Measurements from ENCODE around the gene MCHR1. TPM values are rescaled to one million over a fixed set of nuclear protein-coding genes. Genes with fewer than 3 reads are reported as not detected.
"Not testable (repeated sequence)": the region's sequence is repeated elsewhere in the genome, so short reads cannot be mapped to it uniquely, and the experiment has no call there.

MCHR1 gene
- total RNA-seq, 1 experiment from 2014 or later: 0.14 TPM

DNA sequence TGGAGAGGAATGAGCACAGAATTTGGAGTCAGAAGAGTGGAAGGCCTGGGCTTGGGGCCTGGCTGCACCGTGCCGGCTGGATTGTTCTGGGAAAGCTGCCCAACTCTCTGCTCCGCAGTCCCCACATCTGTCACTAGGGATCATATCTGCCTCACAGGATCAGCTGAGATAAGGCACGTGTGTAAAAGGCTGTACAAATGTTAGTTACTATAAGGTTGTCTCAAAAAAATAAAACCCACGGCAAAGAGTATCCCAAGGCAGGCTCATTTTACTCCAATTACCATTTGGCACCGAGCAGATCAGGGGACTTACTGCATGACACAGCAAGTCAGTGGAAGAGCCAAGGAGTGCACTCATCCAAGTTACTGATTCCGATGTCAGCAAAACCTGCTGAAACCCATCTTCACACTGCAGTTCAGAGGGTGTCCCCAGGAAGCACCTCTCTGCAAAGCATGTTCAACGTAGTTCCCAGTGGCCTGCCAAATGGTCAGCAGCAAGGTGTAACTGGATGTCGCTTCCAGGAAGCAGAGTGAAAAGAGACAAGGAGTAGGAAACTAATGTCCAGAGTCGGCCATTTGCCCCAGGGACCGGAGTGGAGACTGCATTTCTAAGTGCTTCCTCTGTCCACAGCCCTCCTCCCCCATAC lies 24.6 kb upstream of the MCHR1 start:
- peak; percentile 15 for DNase-seq (ENCODE audit: low read depth)

DNA sequence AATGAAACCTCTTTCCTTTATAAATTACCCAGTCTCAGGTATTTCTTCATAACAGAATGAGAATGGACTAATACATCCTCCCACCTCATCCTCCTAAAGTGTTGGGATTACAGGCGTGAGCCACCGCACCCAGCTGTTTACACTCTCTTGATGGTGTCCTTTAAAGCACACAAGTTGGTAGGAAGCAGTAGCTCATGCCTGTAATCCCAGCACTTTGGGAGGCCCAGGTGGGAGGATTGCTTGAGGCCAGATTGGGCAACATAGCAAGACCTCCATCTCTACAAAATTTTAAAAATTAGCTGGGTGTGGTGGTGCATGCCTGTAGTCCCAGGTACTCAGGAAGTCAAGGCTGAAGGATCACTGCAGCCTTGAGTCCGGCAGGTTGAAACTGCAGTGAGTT lies 23.3 kb upstream of the MCHR1 start:
- not testable (repeated sequence) for DNase-seq (ENCODE audit: low read depth)

DNA sequence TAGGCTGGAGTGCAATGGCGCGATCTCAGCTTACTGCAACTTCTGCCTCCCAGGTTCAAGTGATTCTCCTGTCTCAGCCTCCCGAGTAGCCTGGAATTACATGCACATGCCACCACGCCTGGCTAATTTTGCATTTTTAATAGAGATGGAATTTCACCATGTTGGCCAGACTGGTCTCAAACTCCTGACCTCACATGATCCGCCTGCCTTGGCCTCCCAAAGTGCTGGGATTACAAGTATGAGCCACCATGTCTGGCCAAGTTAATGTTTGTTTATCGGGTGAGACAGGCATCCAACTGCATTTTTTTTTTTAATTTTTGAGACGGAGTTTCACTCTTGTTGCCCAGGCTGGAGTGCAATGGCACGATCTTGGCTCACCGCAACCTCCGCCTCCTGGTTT lies 22.6 kb upstream of the MCHR1 start:
- not testable (repeated sequence) for DNase-seq (ENCODE audit: low read depth)

DNA sequence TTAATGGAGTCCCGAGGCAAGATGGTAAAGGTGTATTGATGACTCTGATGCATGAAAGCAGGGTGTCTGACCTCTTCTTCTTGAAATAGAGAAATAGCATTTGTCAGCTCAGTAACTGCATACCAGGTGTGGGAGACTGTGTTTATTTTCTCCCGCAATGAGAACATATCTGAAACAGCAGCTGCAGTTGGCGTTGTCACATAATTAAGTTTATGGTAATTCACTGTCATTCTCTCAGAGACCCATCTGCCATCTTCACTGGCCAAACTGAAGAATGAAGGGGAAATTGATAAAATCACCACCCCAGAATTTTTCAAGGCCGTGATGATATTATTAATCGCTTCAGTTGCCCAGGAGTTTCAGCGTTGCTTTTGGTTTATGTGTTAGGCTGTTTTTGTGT lies 20.1 kb upstream of the MCHR1 start:
- no peak for DNase-seq (ENCODE audit: low read depth)

DNA sequence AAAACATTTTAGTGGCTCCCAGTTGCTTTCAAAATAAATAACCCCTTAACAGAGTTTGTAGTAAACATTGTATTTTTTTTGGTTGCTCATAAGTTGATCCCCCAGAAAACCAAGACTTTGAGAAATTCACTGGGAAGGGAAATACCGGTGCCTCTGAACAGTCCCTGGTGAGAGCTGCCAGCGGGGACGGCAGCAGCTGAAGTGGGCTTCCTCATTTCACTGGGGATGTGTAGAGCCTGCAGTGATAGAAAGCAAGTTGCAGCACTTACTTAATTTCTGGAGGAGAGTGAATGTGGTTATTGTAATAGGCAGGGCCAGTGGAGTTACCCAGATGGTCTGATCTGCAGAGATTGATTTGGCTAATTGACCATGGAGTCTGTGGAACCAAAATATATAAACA lies 18.6 kb upstream of the MCHR1 start:
- DNase-seq (ENCODE audit: low read depth): no peak

DNA sequence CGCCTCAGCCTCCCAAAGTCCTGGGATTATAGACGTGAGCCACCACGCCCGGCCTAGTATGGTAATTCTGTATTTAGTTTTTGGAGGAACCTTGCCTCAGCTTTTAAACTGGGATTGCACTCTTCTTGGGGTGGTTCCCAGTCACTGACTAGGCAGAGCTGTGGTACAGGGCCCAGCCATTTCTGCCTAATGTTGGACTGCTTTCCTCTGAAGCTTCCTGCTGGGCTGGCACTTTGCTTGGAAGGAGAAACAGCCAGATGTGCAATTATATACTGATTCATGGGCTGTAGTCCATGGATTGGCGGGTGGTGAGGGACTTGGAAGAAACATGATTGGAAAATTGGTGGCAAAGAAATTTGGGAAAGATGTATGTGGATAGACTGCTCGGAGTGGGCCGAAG lies 17.6 kb upstream of the MCHR1 start:
- DNase-seq (ENCODE audit: low read depth): no peak

DNA sequence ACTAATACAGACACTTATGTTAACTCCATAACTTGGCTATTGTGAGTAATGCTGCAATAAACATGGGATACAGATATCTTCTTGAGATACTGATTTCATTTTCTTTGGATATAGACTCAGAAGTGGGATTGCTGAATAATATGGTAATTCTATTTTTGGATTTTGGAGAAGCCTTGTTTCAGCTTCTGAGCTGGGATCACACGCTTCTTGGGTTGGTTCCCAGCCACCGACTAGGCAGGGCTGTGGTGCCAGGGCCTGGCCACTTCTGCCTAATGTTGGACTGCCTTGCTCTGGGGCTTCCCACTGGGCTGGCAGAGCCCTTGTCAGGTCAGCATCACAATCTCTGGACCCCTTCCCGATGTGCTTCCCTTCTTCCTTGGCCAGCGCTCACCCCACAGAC lies 14.0 kb upstream of the MCHR1 start:
- DNase-seq (ENCODE audit: low read depth): no peak

DNA sequence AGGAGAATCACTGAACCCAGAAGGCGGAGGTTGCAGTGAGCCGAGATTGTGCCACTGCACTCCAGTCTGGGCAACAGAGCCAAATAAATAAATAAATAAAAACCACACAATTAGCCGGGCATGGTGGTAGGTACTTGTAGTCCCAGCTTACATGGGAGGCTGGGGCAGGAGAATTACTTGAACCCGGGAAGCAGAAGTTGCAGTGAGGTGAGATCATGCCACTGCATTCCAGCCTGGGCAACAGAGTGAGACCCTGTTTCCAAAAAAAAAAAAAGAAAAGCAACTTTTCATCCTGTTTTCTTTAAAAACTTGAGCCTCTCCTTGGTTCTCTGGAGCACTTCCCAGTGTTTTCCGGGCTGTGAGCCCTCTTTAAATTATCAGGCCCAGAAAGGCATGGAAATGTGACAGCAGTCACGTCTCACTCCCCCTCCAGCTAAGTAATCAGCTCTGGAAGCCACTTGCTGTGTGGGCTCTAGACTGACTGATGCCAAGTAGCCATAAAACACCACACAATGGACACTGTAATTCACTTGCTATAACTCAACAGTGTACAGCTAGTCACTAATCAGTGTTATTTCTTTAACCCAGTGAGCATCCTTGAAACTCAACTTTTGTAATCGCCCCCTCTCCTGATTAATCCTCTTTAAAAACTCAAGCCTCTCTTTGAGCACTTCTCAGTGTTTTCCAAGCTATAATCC lies 13.0 kb upstream of the MCHR1 start:
- no peak for DNase-seq (ENCODE audit: low read depth)

DNA sequence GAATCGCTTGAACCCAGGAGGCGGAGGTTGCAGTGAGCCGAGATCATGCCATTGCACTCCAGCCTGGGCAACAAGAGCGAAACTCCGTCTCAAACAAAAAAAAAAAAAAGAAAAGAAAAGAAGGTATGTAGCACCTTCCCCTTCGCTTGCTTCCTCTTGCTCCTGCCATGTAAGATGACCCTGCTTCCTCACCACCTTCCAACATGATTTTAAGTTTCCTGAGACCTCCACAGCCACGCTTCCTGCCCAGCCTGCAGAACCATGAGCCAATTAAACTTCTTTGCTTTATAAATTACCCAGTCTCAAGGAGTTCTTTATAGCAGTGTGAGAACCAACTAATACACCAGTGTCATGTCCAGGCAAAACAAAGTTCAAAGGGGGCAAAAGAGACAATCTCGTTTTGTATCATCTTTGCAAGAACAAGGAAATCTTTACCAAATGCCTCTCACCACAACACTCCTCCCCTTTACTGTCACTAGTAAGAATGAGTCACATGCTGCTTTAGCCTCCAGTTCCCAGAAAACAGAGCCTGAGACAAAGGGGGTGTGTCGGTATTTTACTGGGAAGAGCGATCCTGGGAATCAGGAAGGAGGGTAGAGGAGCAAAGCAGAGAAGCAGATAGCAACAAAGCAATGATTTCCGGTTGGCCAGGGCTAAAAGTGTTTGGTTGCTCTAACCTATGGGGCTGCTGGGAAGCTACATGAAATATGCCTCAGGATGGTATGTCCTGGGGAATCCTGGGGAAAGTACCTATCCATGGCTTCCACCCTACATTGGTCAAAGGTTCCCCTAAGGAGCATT lies 10.5 kb upstream of the MCHR1 start:
- peak; percentile 87 for DNase-seq (ENCODE audit: low read depth)

DNA sequence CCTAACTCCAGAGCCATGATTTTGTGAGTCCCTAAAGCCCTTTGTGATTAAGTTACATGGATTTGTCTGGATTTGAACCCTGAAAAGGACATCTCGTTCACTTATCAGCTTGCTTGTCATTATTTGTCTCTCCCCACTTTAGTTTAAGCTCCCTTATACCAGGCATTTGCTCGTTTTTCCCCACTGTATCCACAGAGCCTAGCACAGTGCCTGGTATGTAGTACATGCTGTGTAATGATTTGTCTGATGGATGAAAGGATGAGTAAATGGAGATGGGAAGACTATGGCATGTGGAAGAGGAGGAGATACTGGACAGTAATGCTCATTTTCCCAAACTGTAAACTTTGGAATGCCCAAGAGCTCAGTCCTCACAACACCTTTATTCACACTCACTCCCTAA lies 9.2 kb upstream of the MCHR1 start:
- no peak for DNase-seq (ENCODE audit: low read depth)

DNA sequence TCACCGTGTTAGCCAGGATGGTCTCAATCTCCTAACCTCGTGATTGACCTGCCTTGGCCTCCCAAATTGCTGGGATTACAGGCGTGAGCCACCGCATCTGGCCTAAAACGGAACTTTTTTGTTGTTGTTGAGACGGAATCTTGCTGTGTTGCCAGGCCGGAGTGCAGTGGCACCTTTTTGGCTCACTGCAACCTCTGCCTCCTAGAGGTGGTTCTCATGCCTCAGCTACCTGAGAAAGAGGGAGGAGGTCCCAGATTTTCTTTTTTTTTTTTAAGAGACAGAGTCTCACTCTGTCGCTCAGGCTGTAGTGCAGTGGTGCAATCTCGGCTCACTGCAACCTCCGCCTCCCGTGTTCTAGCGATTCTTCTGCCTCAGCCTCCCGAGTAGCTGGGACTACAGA lies 7.9 kb upstream of the MCHR1 start:
- DNase-seq (ENCODE audit: low read depth): no peak

DNA sequence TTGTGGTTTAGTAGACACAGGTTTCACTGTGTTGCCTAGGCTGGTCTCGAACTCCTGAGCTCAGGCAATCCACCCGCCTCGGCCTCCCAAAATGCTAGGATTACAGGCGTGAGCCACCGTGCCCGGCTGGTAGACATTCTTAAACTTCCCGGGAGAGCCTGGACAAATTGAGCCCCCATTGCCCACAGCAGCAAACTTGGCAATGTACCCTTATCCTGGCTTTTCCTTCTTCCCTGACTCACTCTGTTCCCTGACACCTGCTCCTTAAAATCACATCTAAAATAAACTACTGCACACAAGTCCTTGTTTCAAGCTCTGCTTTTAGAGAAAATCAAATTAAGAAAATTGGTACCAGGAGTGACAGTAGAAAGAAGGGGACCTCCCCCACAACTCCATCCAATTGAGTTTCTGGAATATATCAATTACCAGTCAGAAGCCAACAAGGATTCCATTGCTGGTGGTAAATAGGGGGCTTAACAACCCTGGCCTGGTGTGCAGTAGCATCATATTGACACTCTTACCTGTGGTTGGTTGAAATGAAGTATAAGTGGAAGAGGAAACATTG lies 7.4 kb upstream of the MCHR1 start:
- DNase-seq (ENCODE audit: low read depth): no peak

DNA sequence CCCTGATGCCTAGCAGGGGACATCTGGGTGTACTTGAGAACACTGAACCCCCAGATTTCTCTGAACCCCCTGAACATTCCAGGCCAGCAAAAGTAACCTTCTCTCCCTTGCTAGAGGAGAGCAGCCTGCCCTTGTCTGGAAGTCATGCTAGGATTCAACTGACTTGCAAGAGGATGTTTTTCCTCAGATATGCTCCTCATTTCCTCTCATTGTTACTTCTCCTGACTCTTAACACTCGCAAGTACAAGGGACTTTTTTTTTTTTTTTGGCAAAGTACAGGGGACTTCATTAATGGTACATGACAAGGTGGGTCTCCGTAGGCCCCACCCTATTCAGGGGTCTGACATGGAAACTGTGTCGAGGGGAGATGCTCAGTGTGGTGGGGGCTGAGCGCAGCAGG lies 6.3 kb upstream of the MCHR1 start:
- DNase-seq (ENCODE audit: low read depth): no peak

DNA sequence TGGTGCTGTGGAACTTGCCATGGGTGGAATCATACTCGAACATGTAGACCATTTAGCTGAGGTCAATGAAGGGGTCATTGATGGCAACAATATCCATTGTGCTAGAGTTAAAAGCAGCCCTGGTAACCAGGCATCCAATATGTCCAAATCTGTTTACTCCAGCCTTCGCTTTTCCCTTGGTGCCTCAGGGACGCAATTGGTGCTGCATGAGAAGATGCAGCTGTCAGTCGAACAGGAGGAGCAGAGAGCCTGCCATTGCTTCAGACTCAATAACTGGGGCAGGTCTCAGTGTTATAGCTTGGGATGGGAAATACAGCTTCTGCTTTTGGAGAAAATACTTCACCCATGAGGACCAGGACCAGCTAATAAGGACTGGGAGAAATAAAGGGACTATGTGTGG lies 5.0 kb upstream of the MCHR1 start:
- DNase-seq (ENCODE audit: low read depth): no peak

DNA sequence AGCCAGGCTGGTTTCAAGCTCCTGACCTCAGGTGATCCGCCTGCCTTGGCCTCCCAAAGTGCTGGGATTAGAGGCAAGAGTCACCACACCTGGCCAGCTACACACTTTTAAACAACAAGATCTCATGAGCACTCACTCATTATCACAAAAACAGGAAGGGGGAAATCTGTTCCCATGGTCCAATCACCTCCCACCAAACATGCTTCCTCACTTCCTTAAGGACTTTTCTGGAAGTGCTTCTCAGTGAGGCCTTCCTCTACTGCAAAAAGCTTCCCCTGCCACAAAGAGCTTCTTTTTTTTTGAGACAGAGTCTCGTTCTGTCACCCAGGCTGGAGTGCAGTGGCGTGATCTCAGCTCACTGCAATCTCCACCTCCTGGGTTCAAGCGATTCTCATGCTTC lies 3.1 kb upstream of the MCHR1 start:
- not testable (repeated sequence) for DNase-seq (ENCODE audit: low read depth)

DNA sequence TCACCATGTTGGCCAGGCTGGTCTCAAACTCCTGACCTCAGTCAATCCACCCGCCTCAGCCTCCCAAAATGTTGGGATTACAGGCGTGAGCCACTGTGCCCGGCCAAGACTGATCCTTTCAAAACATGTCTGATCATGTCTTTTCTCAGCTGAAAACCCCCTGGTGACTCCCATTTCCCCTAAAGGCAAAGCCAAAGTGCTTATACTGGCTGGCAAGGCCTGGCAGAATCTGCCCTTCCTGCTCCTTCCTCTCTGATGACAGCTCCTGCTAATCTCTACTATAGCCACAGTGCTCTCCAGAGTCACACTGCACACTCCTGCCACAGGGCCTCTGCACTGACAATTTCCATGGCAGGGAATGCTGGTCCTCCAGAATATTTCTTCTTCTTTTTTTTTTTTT lies 2.6 kb upstream of the MCHR1 start:
- no peak for DNase-seq (ENCODE audit: low read depth)

DNA sequence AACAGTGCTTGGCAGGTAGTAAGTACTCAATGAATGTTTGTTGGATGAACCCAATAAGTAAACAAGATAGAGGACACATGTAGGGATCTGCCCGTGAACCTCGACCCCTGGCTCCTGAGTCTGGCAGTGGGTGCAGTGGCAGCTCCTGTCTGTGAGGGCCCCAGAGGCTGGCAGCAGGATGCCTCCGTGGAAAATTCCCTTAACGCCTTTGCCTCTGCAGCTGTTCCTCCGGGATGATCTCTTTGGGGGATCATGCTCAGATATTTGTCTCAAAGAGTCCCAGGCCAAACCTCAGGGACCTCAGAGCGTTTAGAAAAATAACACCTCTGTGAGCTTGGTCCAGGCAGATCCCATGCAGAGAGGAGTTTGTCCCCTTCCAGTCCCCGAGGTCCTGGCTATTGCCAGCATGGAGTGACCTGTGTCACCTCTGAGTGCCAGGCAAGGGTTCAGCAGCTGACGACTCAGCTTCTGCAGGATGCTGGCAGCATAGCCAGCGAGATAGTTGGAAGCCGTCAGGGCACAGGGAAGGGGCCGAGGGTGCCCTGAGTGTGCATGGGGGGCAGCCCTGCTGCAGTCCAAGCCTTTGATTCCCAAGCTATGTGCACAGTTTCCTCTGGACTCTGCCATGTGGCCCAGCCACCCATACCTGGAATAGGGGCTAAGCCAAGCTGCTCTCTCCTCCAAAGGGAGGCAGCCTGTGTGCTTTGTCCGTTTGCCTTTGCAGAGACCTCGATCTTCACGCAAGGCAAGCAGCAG lies 613 bp upstream of the MCHR1 start:
- no peak for DNase-seq (ENCODE audit: low read depth)

DNA sequence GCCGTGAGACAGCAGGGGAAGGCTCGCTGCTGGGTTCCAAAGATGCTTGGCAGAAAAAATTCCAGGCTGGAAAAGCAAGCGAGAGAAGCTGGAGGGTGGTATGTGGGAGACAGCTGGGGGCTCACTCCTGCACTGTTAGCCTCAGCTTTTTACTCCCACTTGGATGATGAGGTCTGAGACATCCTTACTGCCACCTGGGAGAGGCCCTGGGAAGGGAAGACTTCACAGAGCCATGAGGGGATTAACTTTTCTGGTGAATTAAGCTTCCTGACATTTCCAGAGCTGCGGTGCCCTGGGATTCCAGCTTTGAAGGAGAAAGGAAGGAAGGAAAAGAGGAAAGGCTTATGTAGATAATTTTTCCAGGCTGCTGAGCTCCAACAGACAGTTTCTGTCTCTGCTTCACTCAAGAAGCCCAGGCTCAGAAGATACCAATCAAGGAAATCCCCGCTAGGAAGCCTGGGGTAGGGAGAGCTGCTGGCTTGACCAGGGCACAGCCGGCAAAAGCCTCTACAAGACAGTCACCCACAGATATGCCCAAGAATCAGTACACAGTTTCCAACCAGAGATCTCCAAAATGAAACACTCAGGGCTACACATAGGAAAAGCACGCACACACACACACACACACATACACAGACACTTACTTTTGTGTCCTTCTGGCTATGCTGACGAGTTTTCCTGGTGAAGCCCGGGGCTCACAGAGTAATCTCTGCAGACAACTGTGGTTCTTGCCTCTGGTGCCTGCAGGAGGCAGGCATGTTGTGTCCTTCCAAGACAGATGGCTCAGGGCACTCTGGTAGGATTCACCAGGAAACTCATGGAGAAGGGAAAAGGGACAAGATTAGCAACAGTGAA lies 907 bp downstream of the MCHR1 start:
- no peak for DNase-seq (ENCODE audit: low read depth)

DNA sequence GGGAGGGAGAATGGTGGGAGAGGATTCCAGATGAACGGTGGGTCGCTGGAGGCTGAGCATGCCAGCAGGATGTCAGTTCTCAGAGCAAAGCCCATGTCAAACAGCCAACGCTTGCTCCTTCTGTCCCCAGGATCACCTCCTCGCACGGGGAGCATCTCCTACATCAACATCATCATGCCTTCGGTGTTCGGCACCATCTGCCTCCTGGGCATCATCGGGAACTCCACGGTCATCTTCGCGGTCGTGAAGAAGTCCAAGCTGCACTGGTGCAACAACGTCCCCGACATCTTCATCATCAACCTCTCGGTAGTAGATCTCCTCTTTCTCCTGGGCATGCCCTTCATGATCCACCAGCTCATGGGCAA lies 1.5 kb downstream of the MCHR1 start:
- DNase-seq (ENCODE audit: low read depth): no peak

DNA sequence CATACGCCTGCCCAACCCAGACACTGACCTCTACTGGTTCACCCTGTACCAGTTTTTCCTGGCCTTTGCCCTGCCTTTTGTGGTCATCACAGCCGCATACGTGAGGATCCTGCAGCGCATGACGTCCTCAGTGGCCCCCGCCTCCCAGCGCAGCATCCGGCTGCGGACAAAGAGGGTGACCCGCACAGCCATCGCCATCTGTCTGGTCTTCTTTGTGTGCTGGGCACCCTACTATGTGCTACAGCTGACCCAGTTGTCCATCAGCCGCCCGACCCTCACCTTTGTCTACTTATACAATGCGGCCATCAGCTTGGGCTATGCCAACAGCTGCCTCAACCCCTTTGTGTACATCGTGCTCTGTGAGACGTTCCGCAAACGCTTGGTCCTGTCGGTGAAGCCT lies 2.2 kb downstream of the MCHR1 start:
- DNase-seq (ENCODE audit: low read depth): no peak

DNA sequence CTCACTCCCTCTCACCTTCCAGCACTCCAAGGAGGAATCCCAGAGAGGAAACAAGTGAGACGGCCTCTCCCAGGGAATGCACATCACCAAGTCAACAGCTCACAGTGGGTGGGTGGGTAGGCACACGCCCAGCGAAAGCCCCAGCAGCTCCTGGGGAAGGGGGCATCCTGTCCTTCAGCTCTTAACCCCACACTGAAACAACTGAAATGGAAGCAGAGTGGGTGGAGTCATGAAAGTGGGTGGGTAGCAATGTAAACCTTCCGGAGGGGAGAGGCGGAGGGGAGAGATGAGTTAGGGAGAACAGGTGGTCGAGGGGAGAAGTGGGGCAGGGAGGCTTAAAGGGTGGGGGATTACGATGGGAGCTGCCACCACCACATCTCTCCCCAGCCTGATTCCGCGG lies 5.4 kb downstream of the MCHR1 start:
- DNase-seq (ENCODE audit: low read depth): no peak
